H9 (cell line): ENCODE data around the gene ATXN10. TPM values are rescaled to one million over a fixed set of nuclear protein-coding genes. Genes with fewer than 3 reads are reported as not detected.

Experiments used
- DNase-seq: peaks from one replicate; pipeline ENCODE4 v3.0.0-alpha.2; 2017
- H2AFZ ChIP-seq: one replicate; pipeline ENCODE4 v1.6.1; 2013; ENCODE audit warnings: mild to moderate bottlenecking, low read length, control low read depth, moderate library complexity
- H2AK5ac ChIP-seq: 2 replicates; pipeline ENCODE4 v1.6.1; 2013; ENCODE audit warnings: low read length, control low read depth, mixed read lengths; ENCODE audit not compliant: insufficient read length
- H2BK120ac ChIP-seq: one replicate; pipeline ENCODE4 v1.6.1; 2013; ENCODE audit warnings: low read depth, mild to moderate bottlenecking, low read length, control low read depth, inconsistent platforms; ENCODE audit not compliant: poor library complexity, severe bottlenecking
- H2BK12ac ChIP-seq: 2 replicates; pipeline ENCODE4 v1.6.1; 2013; ENCODE audit warnings: low read length, control low read depth, mixed read lengths, low read depth; ENCODE audit not compliant: insufficient read length
- H2BK15ac ChIP-seq: 2 replicates; pipeline ENCODE4 v1.6.1; 2013; ENCODE audit warnings: low read depth, low read length, control low read depth
- H2BK20ac ChIP-seq: one replicate; pipeline ENCODE4 v1.6.1; 2013; ENCODE audit warnings: low read depth, mild to moderate bottlenecking, low read length, control low read depth, inconsistent platforms; ENCODE audit not compliant: poor library complexity, severe bottlenecking
- H2BK5ac ChIP-seq: 2 replicates; pipeline ENCODE4 v1.6.1; 2013; ENCODE audit warnings: low read length, control low read depth, mixed read lengths; ENCODE audit not compliant: insufficient read length
- H3K14ac ChIP-seq: 2 replicates; pipeline ENCODE4 v1.6.1; 2013; ENCODE audit warnings: low read length, control low read depth; ENCODE audit not compliant: insufficient read depth
- H3K18ac ChIP-seq: 2 replicates; pipeline ENCODE4 v1.6.1; 2013; ENCODE audit warnings: low read depth, mild to moderate bottlenecking, mixed read lengths, low read length, control low read depth; ENCODE audit not compliant: insufficient read length
- H3K23ac ChIP-seq: 2 replicates; pipeline ENCODE4 v1.6.1; 2013; ENCODE audit warnings: low read length, control low read depth, mixed read lengths, low read depth; ENCODE audit not compliant: insufficient read length
- H3K23me2 ChIP-seq: 2 replicates; pipeline ENCODE4 v1.6.1; 2013; ENCODE audit warnings: low read depth, mild to moderate bottlenecking, mixed read lengths, low read length, control low read depth; ENCODE audit not compliant: insufficient read length, poor library complexity, severe bottlenecking
- H3K27ac ChIP-seq: 2 replicates; pipeline ENCODE4 v1.5.1; 2013; ENCODE audit warnings: low read length, control low read depth, mixed read lengths, low read depth; ENCODE audit not compliant: insufficient read length
- H3K27me3 ChIP-seq: 2 replicates; pipeline ENCODE4 v1.6.1; 2013; ENCODE audit warnings: low read length, control low read depth, inconsistent platforms; ENCODE audit not compliant: insufficient read depth
- H3K4ac ChIP-seq: 2 replicates; pipeline ENCODE4 v1.6.1; 2013; ENCODE audit warnings: low read depth, mild to moderate bottlenecking, control low read depth, inconsistent platforms, low read length, moderate library complexity
- H3K4me1 ChIP-seq: 2 replicates; pipeline ENCODE4 v1.6.1; 2013; ENCODE audit warnings: low read length, control low read depth, inconsistent platforms; ENCODE audit not compliant: insufficient read depth
- H3K4me2 ChIP-seq: 2 replicates; pipeline ENCODE4 v1.6.1; 2013; ENCODE audit warnings: low read length, control low read depth, mixed read lengths; ENCODE audit not compliant: insufficient read length, insufficient read depth
- H3K56ac ChIP-seq: 2 replicates; pipeline ENCODE4 v1.6.1; 2013; ENCODE audit warnings: low read depth, mild to moderate bottlenecking, mixed read lengths, low read length, control low read depth; ENCODE audit not compliant: insufficient read length
- H3K79me1 ChIP-seq: 2 replicates; pipeline ENCODE4 v1.6.1; 2013; ENCODE audit warnings: low read depth, mild to moderate bottlenecking, moderate library complexity, low read length, control low read depth, inconsistent platforms; ENCODE audit not compliant: insufficient read depth, poor library complexity, severe bottlenecking
- H3K79me2 ChIP-seq: 2 replicates; pipeline ENCODE4 v1.6.1; 2013; ENCODE audit warnings: low read length, control low read depth, inconsistent platforms; ENCODE audit not compliant: insufficient read depth
- H3K9ac ChIP-seq: 2 replicates; pipeline ENCODE4 v1.6.1; 2013; ENCODE audit warnings: low read length, control low read depth, mixed read lengths; ENCODE audit not compliant: insufficient read length; ENCODE audit errors: extremely low read depth
- H3K9me3 ChIP-seq: one replicate; pipeline ENCODE4 v1.6.1; 2013; ENCODE audit warnings: low read depth, low read length, inconsistent platforms; ENCODE audit not compliant: control insufficient read depth
- H3T11ph ChIP-seq: one replicate; pipeline ENCODE4 v1.6.1; 2013; ENCODE audit warnings: mild to moderate bottlenecking, low read length, control low read depth, inconsistent platforms
- H4K20me1 ChIP-seq: one replicate; pipeline ENCODE4 v1.6.1; 2013; ENCODE audit not compliant: control insufficient read depth, insufficient read length, insufficient read depth
- H4K5ac ChIP-seq: 2 replicates; pipeline ENCODE4 v1.6.1; 2013; ENCODE audit warnings: low read depth, mild to moderate bottlenecking, mixed read lengths, low read length, control low read depth; ENCODE audit not compliant: insufficient read length
- H4K8ac ChIP-seq: replicated peaks from 2 replicates; pipeline ENCODE4 v1.6.1; 2013; ENCODE audit warnings: low read length, control low read depth, mixed read lengths, low read depth; ENCODE audit not compliant: insufficient read length
- H4K91ac ChIP-seq: 2 replicates; pipeline ENCODE4 v1.6.1; 2013; ENCODE audit warnings: low read depth, mild to moderate bottlenecking, moderate library complexity, mixed read lengths, low read length, control low read depth; ENCODE audit not compliant: insufficient read length
- H3K27ac Mint-ChIP-seq, 3 experiments: 2 replicates in 2 of 3; 3 replicates in 1 of 3; pipeline ENCODE4 v1.8.0; 2020 to 2021; ENCODE audit warnings: mixed read lengths in 3 of 3, mild to moderate bottlenecking in 1 of 3, moderate library complexity in 1 of 3
- H3K27me3 Mint-ChIP-seq: 2 replicates; pipeline ENCODE4 v1.8.0; 2021; ENCODE audit warnings: low read depth, mild to moderate bottlenecking, moderate library complexity, mixed read lengths
- H3K36me3 Mint-ChIP-seq, 3 experiments: 2 replicates in 2 of 3; 3 replicates in 1 of 3; pipeline ENCODE4 v1.8.0; 2020 to 2021; ENCODE audit warnings: low read depth in 3 of 3, mixed read lengths in 3 of 3; ENCODE audit not compliant: insufficient read depth in 1 of 3
- H3K4me1 Mint-ChIP-seq, 2 experiments: 2 replicates each; pipeline ENCODE4 v1.8.0; 2020; ENCODE audit warnings: mixed read lengths in 2 of 2
- H3K4me3 Mint-ChIP-seq, 2 experiments: 2 replicates in 1 of 2; 3 replicates in 1 of 2; pipeline ENCODE4 v1.8.0; 2020 to 2021; ENCODE audit warnings: mild to moderate bottlenecking in 2 of 2, mixed read lengths in 2 of 2, moderate library complexity in 1 of 2
- H3K9me3 Mint-ChIP-seq, 2 experiments: 2 replicates in 1 of 2; 3 replicates in 1 of 2; pipeline ENCODE4 v1.8.0; 2020; ENCODE audit warnings: mild to moderate bottlenecking in 2 of 2, mixed read lengths in 2 of 2, moderate library complexity in 1 of 2
- CTCF ChIP-seq: fragments of 200-600 bp; sonication (generic); conservative IDR thresholded peaks from 3 replicates; pipeline ENCODE4 v1.8.0; 2021; ENCODE audit warnings: antibody characterized with exemption, mild to moderate bottlenecking
- WGBS: extraction: QIAGEN DNeasy Blood & Tissue Kit; methylation state at CpG from one replicate; pipeline ENCODE4 v1.1.7; 2013; ENCODE audit warnings: missing lambda C conversion rate, low lambda C conversion rate, mixed read lengths; ENCODE audit not compliant: insufficient read length; ENCODE audit errors: extremely low coverage; 5-methylcytosine and 5-hydroxymethylcytosine counted together
- total RNA-seq: library from RNA; stranded (reverse); gene quantifications from 2 replicates; pipeline ENCODE4 v1.2.1, GENCODE V29; 2021

ATXN10 gene
- total RNA-seq, 1 experiment from 2014 or later = 210 TPM

- Histone ChIP-seq H3K9ac (no peak overlapping the region), H3K14ac (no peak overlapping the region), H4K8ac (no peak overlapping the region), H3K23ac (no peak overlapping the region), H2AFZ (no peak overlapping the region), H4K20me1 (no peaks in the 10 kb centered on the region), H3K4me1 (no peaks in the 10 kb centered on the region), H3K27me3 (no peaks in the 10 kb centered on the region), H3K4ac (no peak overlapping the region), H2BK15ac (no peak overlapping the region), H3K9me3 (no peaks in the 10 kb centered on the region), H2BK12ac (no peak overlapping the region), H3K18ac (no peak overlapping the region), H3K27ac (no peak overlapping the region), H2AK5ac (no peak overlapping the region), H2BK5ac (no peak overlapping the region), H3K79me1 (no peaks in the 10 kb centered on the region), H3T11ph (no peak overlapping the region), H3K56ac (no peak overlapping the region), H2BK120ac (no peak overlapping the region), H2BK20ac (no peak overlapping the region), H3K4me2 (no peak overlapping the region), H4K91ac (no peak overlapping the region), H4K5ac (no peak overlapping the region), H3K79me2 (no peaks in the 10 kb centered on the region), H3K23me2 (no peaks in the 10 kb centered on the region)
- Mint-ChIP-seq H3K4me3 (no peak overlapping the region), H3K9me3 (no peaks in the 10 kb centered on the region), H3K4me1 (no peaks in the 10 kb centered on the region), H3K27ac (no peak overlapping the region; a peak in 1 of 7 replicates), H3K36me3 (no peaks in the 10 kb centered on the region; a peak in 1 of 7 replicates), H3K27me3 (peaks cover 31% of the 10 kb centered on the region)
- WGBS = no CpG with 5 or more reads among the region's 11 CpGs
- TF ChIP-seq CTCF = no peak
- no peak for DNase-seq
These were observed 19.6 kb upstream of the ATXN10 start for GRCh38 chr22:45651931-45652528.
